Progenitor cell of endocrine pancreas (in vitro differentiated cells): Measurements from ENCODE around the gene GGT6. TPM values are rescaled to one million over a fixed set of nuclear protein-coding genes. Genes with fewer than 3 reads are reported as not detected.

ENCODE experiments used
- DNase-seq: peaks from one replicate; pipeline ENCODE4 v3.0.0; 2021; ENCODE audit warnings: low spot score; ENCODE audit not compliant: unreplicated experiment
- H3K27ac Mint-ChIP-seq: 2 replicates; pipeline ENCODE4 v1.8.0; 2021; ENCODE audit warnings: mild to moderate bottlenecking, moderate library complexity, mixed read lengths
- H3K27me3 Mint-ChIP-seq: 2 replicates; pipeline ENCODE4 v1.8.0; 2021; ENCODE audit warnings: mixed read lengths
- H3K36me3 Mint-ChIP-seq: 2 replicates; pipeline ENCODE4 v1.8.0; 2022; ENCODE audit warnings: mixed read lengths; ENCODE audit not compliant: insufficient read depth
- H3K4me1 Mint-ChIP-seq: 2 replicates; pipeline ENCODE4 v1.8.0; 2021; ENCODE audit warnings: low read depth, mixed read lengths
- H3K4me3 Mint-ChIP-seq: 2 replicates; pipeline ENCODE4 v1.8.0; 2021; ENCODE audit warnings: low read depth, mild to moderate bottlenecking, moderate library complexity, mixed read lengths
- H3K9me3 Mint-ChIP-seq: 2 replicates; pipeline ENCODE4 v1.8.0; 2021; ENCODE audit warnings: low read depth, mixed read lengths
- CTCF ChIP-seq: fragments of 200-600 bp; sonication (generic); IDR thresholded peaks from one replicate; pipeline ENCODE4 v1.5.0; 2021; ENCODE audit warnings: antibody characterized with exemption, mild to moderate bottlenecking; ENCODE audit not compliant: unreplicated experiment
- total RNA-seq: library from RNA; stranded (reverse); gene quantifications from 2 replicates; pipeline ENCODE4 v1.2.1, GENCODE V29; 2021

Gene GGT6
- total RNA-seq, 1 donor from 2014 or later: not detected

DNA sequence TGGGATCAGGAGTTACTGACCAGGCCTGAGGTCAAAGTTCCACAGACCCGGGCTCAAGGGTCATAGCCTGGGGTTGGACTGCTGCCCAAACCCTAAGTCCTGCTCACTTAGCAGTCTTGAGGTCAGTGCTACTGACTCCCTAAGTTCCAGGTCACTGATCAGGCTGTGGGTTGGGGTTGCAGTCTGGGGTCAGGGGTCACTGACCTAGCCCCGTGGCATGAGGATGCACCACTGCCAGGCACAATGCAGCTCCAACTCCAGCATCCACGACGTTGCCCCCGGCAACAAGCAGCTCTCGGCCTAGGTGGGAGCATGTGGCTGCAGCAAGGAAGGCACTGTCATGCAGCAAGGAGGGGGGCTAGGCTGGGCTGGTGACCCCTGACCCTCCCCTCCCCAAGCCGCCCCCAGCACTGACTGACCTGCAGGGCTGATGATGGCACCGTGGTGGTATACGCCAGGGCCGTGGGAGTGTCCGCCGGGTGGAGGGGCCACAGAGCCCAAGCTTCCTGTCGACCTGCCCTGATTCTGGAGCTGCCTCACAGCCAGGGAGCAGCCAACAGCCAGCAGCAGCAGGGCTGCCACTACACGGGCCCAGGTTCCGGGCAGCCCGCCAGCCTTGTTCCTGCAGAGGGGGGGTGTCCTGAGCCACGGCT lies 1.1 kb downstream of the GGT6 start:
- DNase-seq: no peak
- TF ChIP-seq CTCF: no peak
- Mint-ChIP-seq H3K36me3 (no peaks in the 10 kb centered on the region), H3K9me3 (no peaks in the 10 kb centered on the region), H3K27me3 (peaks cover 14% of the 10 kb centered on the region), H3K27ac (no peak overlapping the region), H3K4me1 (peaks cover 14% of the 10 kb centered on the region), H3K4me3 (no peak overlapping the region)

DNA sequence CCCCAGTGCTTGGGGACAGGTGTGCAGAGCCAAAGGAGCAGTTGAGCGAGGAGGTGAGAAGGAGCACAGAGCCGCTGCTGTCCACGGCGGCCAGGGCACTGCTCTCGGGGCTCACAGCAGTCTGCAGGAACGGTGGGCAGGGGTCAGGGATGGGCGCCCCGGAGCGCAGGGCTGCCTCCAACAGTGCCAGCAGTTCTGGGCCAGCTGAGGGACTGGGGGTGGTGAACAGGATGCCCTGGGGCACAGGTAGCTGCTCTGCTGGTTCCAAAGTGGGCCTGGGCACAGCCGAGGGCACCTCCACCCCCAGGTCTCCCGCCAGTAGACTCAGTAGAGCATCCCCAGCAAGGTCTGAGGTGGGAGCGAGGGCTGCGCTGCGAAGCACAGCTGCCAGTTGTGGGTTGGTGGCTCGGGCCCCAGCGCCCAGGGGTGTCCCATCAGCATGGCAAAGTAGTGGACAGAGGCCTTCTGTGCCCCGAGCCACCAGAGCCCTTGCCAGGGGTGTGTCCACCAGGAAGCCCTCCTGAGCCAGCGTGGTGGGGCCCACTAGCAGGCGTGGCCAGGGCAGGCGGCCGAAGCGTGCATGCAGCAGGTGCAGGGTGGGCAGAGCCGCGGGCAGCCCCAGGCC lies 1.9 kb downstream of the GGT6 start:
- H3K4me1 Mint-ChIP-seq: peaks cover 16% of the 10 kb centered on the region
- H3K4me3 Mint-ChIP-seq: no peak overlapping the region
- TF ChIP-seq CTCF: no peak
- H3K9me3 Mint-ChIP-seq: no peaks in the 10 kb centered on the region
- H3K27ac Mint-ChIP-seq: no peak overlapping the region
- peaks cover 13% of the 10 kb centered on the region for H3K27me3 Mint-ChIP-seq
- no peaks in the 10 kb centered on the region for H3K36me3 Mint-ChIP-seq
- peak; percentile 9 for DNase-seq

GRCh38 chr17:4557626-4558346 lies 2.6 kb downstream of the GGT6 start:
- no peaks in the 10 kb centered on the region for H3K9me3 Mint-ChIP-seq
- H3K4me1 Mint-ChIP-seq: peaks cover 16% of the 10 kb centered on the region
- H3K4me3 Mint-ChIP-seq: no peak overlapping the region
- H3K27ac Mint-ChIP-seq: no peak overlapping the region
- no peak for DNase-seq
- TF ChIP-seq CTCF: no peak
- H3K36me3 Mint-ChIP-seq: no peaks in the 10 kb centered on the region
- H3K27me3 Mint-ChIP-seq: peaks cover 8% of the 10 kb centered on the region

DNA sequence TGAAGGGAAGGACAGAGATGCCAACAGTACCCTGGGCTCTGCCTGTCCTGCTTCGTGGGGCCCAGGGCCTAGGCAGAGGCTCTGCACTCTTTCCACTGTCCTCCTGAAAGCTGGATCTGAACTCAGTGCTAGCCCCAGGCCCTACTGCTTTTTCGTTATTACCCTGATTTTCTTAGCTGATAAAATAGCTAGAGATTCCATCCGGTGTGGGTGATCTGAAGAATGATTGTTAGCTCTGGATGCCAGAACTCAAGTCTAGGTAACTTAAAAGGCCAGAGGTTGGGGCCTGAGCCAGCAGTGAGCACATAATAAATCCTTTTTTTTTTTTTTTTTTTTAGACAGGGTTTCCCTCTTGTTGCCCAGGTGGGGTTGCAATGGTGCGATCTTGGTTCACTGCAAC lies 3.4 kb downstream of the GGT6 start:
- H3K27ac Mint-ChIP-seq: no peak overlapping the region

More for the DNA sequence above, 3.4 kb downstream of the GGT6 start:
- Mint-ChIP-seq H3K27me3 (peaks cover 6% of the 10 kb centered on the region), H3K4me3 (no peak overlapping the region), H3K36me3 (no peaks in the 10 kb centered on the region), H3K4me1 (peaks cover 16% of the 10 kb centered on the region), H3K9me3 (no peaks in the 10 kb centered on the region)
- TF ChIP-seq CTCF: no peak
- no peak for DNase-seq
